ENCODE results near the gene PELI2. TPM values are rescaled to one million over a fixed set of nuclear protein-coding genes. Genes with fewer than 3 reads are reported as not detected.

PELI2 gene
- total and polyA plus RNA-seq, 5 donors from 2014 or later = 0.07 to 5.8 (median 1.3) TPM

DNA sequence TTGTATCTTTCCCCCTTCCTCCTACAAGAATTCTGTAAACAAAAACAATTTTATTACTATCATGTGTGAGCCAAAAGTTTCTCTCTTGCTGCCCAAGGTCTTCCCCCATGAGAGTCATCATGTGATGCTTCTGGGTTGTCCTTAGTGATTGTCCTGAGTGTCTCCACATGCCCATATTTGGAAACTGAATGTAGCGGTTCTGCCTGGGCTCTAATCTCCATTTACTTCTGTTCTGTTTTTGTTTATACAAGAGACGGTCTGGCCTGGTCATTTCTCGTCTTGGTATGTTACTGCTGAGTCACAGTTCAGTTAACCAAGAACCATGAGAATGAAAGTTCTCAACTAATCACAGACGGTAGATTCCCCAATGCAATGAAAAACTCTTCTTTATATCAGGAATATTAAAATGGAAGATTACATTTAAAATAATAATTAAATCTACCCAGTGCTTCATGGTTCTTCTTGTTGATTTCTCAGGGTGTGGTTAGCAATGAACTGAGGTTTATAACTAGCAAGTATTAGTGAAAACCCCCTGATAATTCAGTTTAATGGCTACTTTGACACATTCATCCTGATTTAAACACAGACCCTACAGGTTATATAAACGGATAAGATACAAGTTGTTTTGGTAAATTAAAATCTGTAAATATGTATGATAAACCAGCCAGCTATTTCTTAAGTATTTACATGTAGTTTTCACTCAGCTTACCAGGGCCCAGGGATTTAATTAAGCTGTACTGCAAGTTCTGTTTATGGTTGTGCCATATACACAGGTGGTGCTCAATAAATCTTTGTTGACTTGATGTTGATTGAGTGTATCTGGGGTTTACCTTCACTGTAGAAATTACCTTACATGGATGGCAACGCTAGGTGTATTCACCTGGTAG, 81.1 kb downstream of the PELI2 start:
- H3K9me3 ChIP-seq (ENCODE audit: control insufficient read depth in 2 of 2, low read length in 2 of 2) = no peaks in the 10 kb centered on the region
- H3K4me1 Mint-ChIP-seq = peaks cover 0 to 22% (median 8%) of the 10 kb centered on the region in 4 donors
- no peak overlapping the region for H3K4me3 Mint-ChIP-seq
- peaks cover 12% of the 10 kb centered on the region for H3K4me1 ChIP-seq (ENCODE audit: control insufficient read depth, insufficient read depth, low read length, poor library complexity, severe bottlenecking)
- H3K36me3 Mint-ChIP-seq = no peaks in the 10 kb centered on the region
- no peak overlapping the region for H3K4me3 ChIP-seq (ENCODE audit: low read depth, low read length)
- no peak overlapping the region for H3K27ac ChIP-seq (ENCODE audit: insufficient read depth, low read length, poor library complexity, severe bottlenecking)
- H3K36me3 ChIP-seq (ENCODE audit: control insufficient read depth, insufficient read depth, low read length) = no peaks in the 10 kb centered on the region
- H3K27ac Mint-ChIP-seq = no peak overlapping the region
- H3K9me3 Mint-ChIP-seq = no peaks in the 10 kb centered on the region
- ATAC-seq (ENCODE audit: low read depth in 2 of 2) (no peak), DNase-seq (no peak)
- no peaks in the 10 kb centered on the region for H3K27me3 Mint-ChIP-seq
- H3K27me3 ChIP-seq (ENCODE audit: control insufficient read depth, insufficient read depth, low read length) = peaks cover 2% of the 10 kb centered on the region

DNA sequence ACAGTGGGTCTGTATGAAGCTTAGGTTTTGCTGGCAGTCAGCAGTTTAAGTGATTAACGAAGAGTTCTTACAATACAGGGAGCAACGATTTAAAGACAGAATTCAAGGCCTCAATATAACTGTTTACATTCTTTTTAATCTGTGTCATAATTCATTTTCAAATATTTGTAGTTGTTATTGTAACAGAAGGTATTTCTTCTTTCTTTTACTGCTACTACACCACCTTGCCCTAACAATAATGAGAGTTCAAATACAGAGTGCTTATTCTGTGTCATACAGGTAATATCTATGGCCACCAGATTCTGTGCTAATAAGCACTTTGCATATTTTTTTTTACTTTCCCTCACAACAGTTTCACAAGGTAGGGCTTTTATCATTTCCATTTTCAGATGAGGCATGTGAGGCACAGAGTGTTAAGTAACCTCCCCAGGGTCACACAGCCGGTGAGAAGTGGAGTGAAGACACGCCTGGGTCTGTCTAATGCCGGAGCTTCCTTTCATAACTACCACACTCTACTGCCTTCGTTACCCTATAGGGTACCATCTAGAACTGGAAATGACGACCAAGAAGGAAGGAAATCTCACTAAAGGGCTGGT, 81.9 kb downstream of the PELI2 start:
- Histone ChIP-seq H3K4me1 (ENCODE audit: control insufficient read depth, insufficient read depth, low read length, poor library complexity, severe bottlenecking) (peaks cover 12% of the 10 kb centered on the region), H3K4me3 (ENCODE audit: low read depth, low read length) (no peak overlapping the region), H3K9me3 (ENCODE audit: control insufficient read depth in 2 of 2, low read length in 2 of 2) (no peaks in the 10 kb centered on the region), H3K36me3 (ENCODE audit: control insufficient read depth, insufficient read depth, low read length) (no peaks in the 10 kb centered on the region), H3K27me3 (ENCODE audit: control insufficient read depth, insufficient read depth, low read length) (peaks cover 2% of the 10 kb centered on the region), H3K27ac (ENCODE audit: insufficient read depth, low read length, poor library complexity, severe bottlenecking) (no peak overlapping the region)
- Mint-ChIP-seq H3K4me3 (no peak overlapping the region), H3K27me3 (no peaks in the 10 kb centered on the region), H3K27ac (no peak overlapping the region), H3K36me3 (no peaks in the 10 kb centered on the region), H3K4me1 (peaks cover 0 to 15% (median 8%) of the 10 kb centered on the region in 4 donors), H3K9me3 (no peaks in the 10 kb centered on the region)
- DNase-seq (no peak), ATAC-seq (ENCODE audit: low read depth in 2 of 2) (no peak)

DNA sequence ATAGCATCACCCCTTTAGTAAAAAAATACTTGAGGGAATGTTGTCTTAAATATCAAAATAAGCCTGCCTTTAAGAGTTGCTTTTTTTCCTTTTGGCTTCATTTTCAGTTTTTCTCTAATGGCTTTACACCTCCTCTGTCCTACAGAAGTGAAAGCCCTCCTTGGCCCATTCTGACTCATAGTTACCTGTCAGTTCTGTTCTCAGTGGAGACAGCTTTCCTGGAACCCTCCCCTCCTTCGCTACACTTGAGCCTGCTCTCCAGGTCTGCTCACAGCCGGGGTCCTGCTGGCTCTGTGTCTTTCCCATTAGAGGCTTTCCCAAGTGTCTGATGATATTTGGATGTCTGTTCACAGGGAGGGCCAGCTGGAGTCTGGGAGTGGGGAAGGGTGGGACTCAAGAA, 84.0 kb downstream of the PELI2 start:
- Mint-ChIP-seq H3K4me3 (no peak overlapping the region), H3K4me1 (no peaks in the 10 kb centered on the region), H3K27me3 (no peaks in the 10 kb centered on the region), H3K36me3 (no peaks in the 10 kb centered on the region), H3K27ac (no peak overlapping the region), H3K9me3 (no peaks in the 10 kb centered on the region)
- Histone ChIP-seq H3K27ac (ENCODE audit: insufficient read depth, low read length, poor library complexity, severe bottlenecking) (no peak overlapping the region), H3K36me3 (ENCODE audit: control insufficient read depth, insufficient read depth, low read length) (no peaks in the 10 kb centered on the region), H3K27me3 (ENCODE audit: control insufficient read depth, insufficient read depth, low read length) (peaks cover 2% of the 10 kb centered on the region), H3K4me1 (ENCODE audit: control insufficient read depth, insufficient read depth, low read length, poor library complexity, severe bottlenecking) (no peaks in the 10 kb centered on the region), H3K4me3 (ENCODE audit: low read depth, low read length) (no peak overlapping the region), H3K9me3 (ENCODE audit: control insufficient read depth in 2 of 2, low read length in 2 of 2) (no peaks in the 10 kb centered on the region)
- peak in 1 of 3 donors; percentile 12 for DNase-seq
- ATAC-seq (ENCODE audit: low read depth in 2 of 2) = no peak

DNA sequence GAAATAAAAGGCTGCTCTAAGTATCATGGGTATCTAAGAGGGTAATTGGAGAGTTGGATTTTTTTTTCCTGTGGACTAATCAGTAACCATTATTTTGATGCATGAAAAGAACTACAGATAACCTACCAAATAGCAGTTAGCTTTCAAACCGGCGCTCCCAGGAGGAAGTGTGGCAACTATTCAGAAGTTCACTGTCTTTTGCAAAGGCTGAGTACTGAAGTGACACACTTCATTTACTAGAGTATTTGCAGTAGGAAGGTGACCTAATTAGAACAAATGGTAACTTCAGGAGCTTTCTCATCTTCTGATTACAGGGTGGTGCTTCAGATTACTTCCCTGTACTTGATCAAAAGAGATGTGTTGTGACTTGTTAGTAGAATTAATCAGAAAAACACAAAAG, 87.7 kb downstream of the PELI2 start:
- Histone ChIP-seq H3K27ac (ENCODE audit: insufficient read depth, low read length, poor library complexity, severe bottlenecking) (no peak overlapping the region), H3K4me3 (ENCODE audit: low read depth, low read length) (no peak overlapping the region), H3K4me1 (ENCODE audit: control insufficient read depth, insufficient read depth, low read length, poor library complexity, severe bottlenecking) (no peaks in the 10 kb centered on the region), H3K27me3 (ENCODE audit: control insufficient read depth, insufficient read depth, low read length) (peaks cover 2% of the 10 kb centered on the region), H3K36me3 (ENCODE audit: control insufficient read depth, insufficient read depth, low read length) (no peaks in the 10 kb centered on the region), H3K9me3 (ENCODE audit: control insufficient read depth in 2 of 2, low read length in 2 of 2) (no peaks in the 10 kb centered on the region)
- H3K27ac Mint-ChIP-seq = no peak overlapping the region
- no peak for ATAC-seq (ENCODE audit: low read depth in 2 of 2)
- no peak overlapping the region for H3K4me3 Mint-ChIP-seq
- H3K9me3 Mint-ChIP-seq = no peaks in the 10 kb centered on the region
- H3K36me3 Mint-ChIP-seq = no peaks in the 10 kb centered on the region
- H3K4me1 Mint-ChIP-seq = peaks cover 0 to 5% (median under 1%) of the 10 kb centered on the region in 4 donors
- DNase-seq = no peak
- H3K27me3 Mint-ChIP-seq = no peaks in the 10 kb centered on the region

DNA sequence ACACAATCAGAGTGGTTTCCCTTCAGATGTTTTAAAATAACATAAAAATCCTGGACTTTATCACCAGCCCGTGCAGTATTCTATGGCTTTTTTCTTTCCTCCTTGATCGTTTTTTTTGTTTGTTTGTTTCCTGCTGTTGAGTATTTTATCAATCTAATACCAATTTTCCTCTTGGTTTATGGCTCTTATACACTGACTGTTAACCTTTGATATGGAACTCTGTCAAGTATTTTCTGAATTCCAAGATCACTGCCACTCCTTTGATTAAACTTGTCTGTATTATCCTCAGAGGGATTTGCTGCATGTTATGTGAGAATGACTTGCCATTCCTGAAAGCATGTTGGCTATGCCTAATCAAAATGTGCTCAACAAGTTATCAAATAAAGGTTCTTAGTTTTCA, 88.4 kb downstream of the PELI2 start:
- H3K4me1 Mint-ChIP-seq = peaks cover 0 to 5% (median 2%) of the 10 kb centered on the region in 4 donors
- H3K4me1 ChIP-seq (ENCODE audit: control insufficient read depth, insufficient read depth, low read length, poor library complexity, severe bottlenecking) = no peaks in the 10 kb centered on the region
- no peak for ATAC-seq (ENCODE audit: low read depth in 2 of 2)
- H3K36me3 ChIP-seq (ENCODE audit: control insufficient read depth, insufficient read depth, low read length) = no peaks in the 10 kb centered on the region
- no peaks in the 10 kb centered on the region for H3K9me3 Mint-ChIP-seq
- no peaks in the 10 kb centered on the region for H3K27me3 Mint-ChIP-seq
- H3K9me3 ChIP-seq (ENCODE audit: control insufficient read depth in 2 of 2, low read length in 2 of 2) = no peaks in the 10 kb centered on the region
- H3K27ac Mint-ChIP-seq = no peak overlapping the region
- no peak overlapping the region for H3K4me3 Mint-ChIP-seq
- no peak overlapping the region for H3K4me3 ChIP-seq (ENCODE audit: low read depth, low read length)
- DNase-seq = no peak
- peaks cover 2% of the 10 kb centered on the region for H3K27me3 ChIP-seq (ENCODE audit: control insufficient read depth, insufficient read depth, low read length)
- H3K36me3 Mint-ChIP-seq = peaks cover 3% of the 10 kb centered on the region
- no peak overlapping the region for H3K27ac ChIP-seq (ENCODE audit: insufficient read depth, low read length, poor library complexity, severe bottlenecking)

DNA sequence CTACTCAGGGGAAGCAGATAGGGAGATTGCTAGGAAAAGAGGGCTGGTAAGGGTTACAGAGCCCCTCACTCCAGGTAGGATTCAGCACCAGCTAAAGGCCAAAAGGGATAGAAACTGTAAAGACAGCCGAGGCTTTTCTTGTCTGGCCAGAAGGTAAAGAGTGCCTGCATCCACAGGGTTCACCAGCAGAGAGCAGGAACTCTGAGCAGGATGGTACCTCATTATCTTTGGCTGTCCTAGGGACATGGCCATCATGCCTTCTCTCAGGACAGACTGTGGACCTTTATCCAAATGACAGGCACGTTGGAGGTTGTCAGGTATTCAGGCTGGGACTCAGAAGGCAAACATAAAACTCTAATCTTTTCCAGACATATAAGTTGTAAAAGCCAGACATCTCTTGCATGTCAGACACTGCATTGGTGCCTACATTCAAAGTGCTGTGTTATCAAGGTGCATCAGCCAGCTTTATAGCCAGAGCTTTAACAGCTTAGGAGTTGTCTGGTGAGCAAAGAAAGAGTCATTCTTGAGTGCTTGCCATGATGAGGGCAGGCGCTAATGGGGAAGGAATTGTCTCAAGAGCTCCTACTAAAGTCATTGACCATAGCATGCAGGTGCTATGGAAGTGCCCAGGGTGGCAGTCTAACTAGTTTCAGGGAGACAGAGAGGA, 89.5 kb downstream of the PELI2 start:
- Mint-ChIP-seq H3K4me1 (peaks cover 0 to 5% (median 2%) of the 10 kb centered on the region in 4 donors), H3K9me3 (no peaks in the 10 kb centered on the region), H3K27ac (no peak overlapping the region), H3K36me3 (peaks cover 3% of the 10 kb centered on the region), H3K27me3 (no peaks in the 10 kb centered on the region), H3K4me3 (no peak overlapping the region)
- H3K9me3 ChIP-seq (ENCODE audit: control insufficient read depth in 2 of 2, low read length in 2 of 2) = no peaks in the 10 kb centered on the region
- no peak for ATAC-seq (ENCODE audit: low read depth in 2 of 2)
- no peaks in the 10 kb centered on the region for H3K4me1 ChIP-seq (ENCODE audit: control insufficient read depth, insufficient read depth, low read length, poor library complexity, severe bottlenecking)
- no peaks in the 10 kb centered on the region for H3K36me3 ChIP-seq (ENCODE audit: control insufficient read depth, insufficient read depth, low read length)
- H3K27me3 ChIP-seq (ENCODE audit: control insufficient read depth, insufficient read depth, low read length) = peaks cover 2% of the 10 kb centered on the region
- no peak overlapping the region for H3K27ac ChIP-seq (ENCODE audit: insufficient read depth, low read length, poor library complexity, severe bottlenecking)
- no peak for DNase-seq
- H3K4me3 ChIP-seq (ENCODE audit: low read depth, low read length) = no peak overlapping the region

DNA sequence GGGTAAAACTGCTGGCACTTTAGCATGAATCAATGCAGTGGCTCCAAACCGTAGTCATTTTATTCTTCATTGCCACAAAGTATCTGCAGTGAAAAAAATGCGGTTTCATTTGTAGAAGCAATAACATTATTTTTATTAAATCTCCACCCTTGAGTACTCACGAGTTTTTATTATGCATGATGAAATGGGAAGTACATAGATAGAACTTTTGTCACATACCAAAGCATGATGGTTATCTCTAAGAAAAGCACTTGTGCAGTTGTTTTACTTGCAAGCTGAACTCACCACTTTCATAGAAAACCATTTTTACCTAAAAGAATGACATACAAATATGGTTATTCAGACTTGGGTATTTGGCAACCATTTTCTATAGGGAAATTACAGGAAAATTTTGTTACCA, 90.3 kb downstream of the PELI2 start:
- H3K4me1 ChIP-seq (ENCODE audit: control insufficient read depth, insufficient read depth, low read length, poor library complexity, severe bottlenecking) = no peaks in the 10 kb centered on the region
- no peaks in the 10 kb centered on the region for H3K27me3 Mint-ChIP-seq
- no peak overlapping the region for H3K27ac Mint-ChIP-seq
- ATAC-seq (ENCODE audit: low read depth in 2 of 2) (no peak), DNase-seq (no peak)
- H3K27ac ChIP-seq (ENCODE audit: insufficient read depth, low read length, poor library complexity, severe bottlenecking) = no peak overlapping the region
- H3K4me3 Mint-ChIP-seq = no peak overlapping the region
- peaks cover 3% of the 10 kb centered on the region for H3K36me3 Mint-ChIP-seq
- no peak overlapping the region for H3K4me3 ChIP-seq (ENCODE audit: low read depth, low read length)
- H3K9me3 ChIP-seq (ENCODE audit: control insufficient read depth in 2 of 2, low read length in 2 of 2) = no peaks in the 10 kb centered on the region
- H3K4me1 Mint-ChIP-seq = peaks cover 0 to 5% (median 2%) of the 10 kb centered on the region in 4 donors
- H3K27me3 ChIP-seq (ENCODE audit: control insufficient read depth, insufficient read depth, low read length) = peaks cover 2% of the 10 kb centered on the region
- no peaks in the 10 kb centered on the region for H3K9me3 Mint-ChIP-seq
- H3K36me3 ChIP-seq (ENCODE audit: control insufficient read depth, insufficient read depth, low read length) = no peaks in the 10 kb centered on the region

All from CD4-positive, CD25-positive, alpha-beta regulatory T cell (primary cell).